ENCODE results near the gene JCHAIN. TPM values are rescaled to one million over a fixed set of nuclear protein-coding genes. Genes with fewer than 3 reads are reported as not detected.
"Not testable (repeated sequence)": the region's sequence is repeated elsewhere in the genome, so short reads cannot be mapped to it uniquely, and the experiment has no call there.

The JCHAIN gene
- total RNA-seq, 1 donor from 2014 or later, result 7.0 TPM

- ATAC-seq, result no peak
- no peak for DNase-seq
- intact Hi-C loops (cut with micrococcal nuclease), result no loop called here
Measured at GRCh38 chr4:70657326-70657725, 9.0 kb downstream of the JCHAIN start.

- intact Hi-C loops (cut with micrococcal nuclease), result no loop called here
- ATAC-seq (no peak), DNase-seq (no peak)
Measured at GRCh38 chr4:70654605-70655011, 11.7 kb downstream of the JCHAIN start.

- DNase-seq, result no peak
- intact Hi-C loops (cut with micrococcal nuclease), result no loop called here
- ATAC-seq, result peak; percentile 44
Measured at GRCh38 chr4:70651864-70652506, 14.3 kb downstream of the JCHAIN start.

- ATAC-seq; intact Hi-C loops (cut with micrococcal nuclease); DNase-seq: not testable (repeated sequence)
Measured at GRCh38 chr4:70650741-70651140, 15.6 kb downstream of the JCHAIN start.

- intact Hi-C loops (cut with micrococcal nuclease), result no loop called here
- ATAC-seq (no peak), DNase-seq (no peak)
Measured at GRCh38 chr4:70640192-70640591, 26.1 kb downstream of the JCHAIN start.

GRCh38 chr4:70637239-70637913 is 28.9 kb downstream of the JCHAIN start:
- no peak for DNase-seq
- ATAC-seq, result peak; percentile 86
- intact Hi-C loops (cut with micrococcal nuclease), result no loop called here

- ATAC-seq (no peak), DNase-seq (no peak)
- intact Hi-C loops (cut with micrococcal nuclease), result no loop called here
Measured at GRCh38 chr4:70634482-70634881, 31.8 kb downstream of the JCHAIN start.

GRCh38 chr4:70632028-70632427 is 34.3 kb downstream of the JCHAIN start:
- ATAC-seq (no peak), DNase-seq (no peak)
- intact Hi-C loops (cut with micrococcal nuclease), result no loop called here

- intact Hi-C loops (cut with micrococcal nuclease), result no loop called here
- DNase-seq (no peak), ATAC-seq (no peak)
Measured at GRCh38 chr4:70630162-70630561, 36.1 kb downstream of the JCHAIN start.

- intact Hi-C loops (cut with micrococcal nuclease), result no loop called here
- ATAC-seq, result no peak
Measured at GRCh38 chr4:70629469-70630090, 36.7 kb downstream of the JCHAIN start.

GRCh38 chr4:70628444-70628843 is 37.9 kb downstream of the JCHAIN start, which contains the start of gene ENAM:
ENAM (plus strand) TSS chr4:70628744; CDS start chr4:70629501, 757 bp downstream.
- no peak for DNase-seq
- ATAC-seq, result no peak
- intact Hi-C loops (cut with micrococcal nuclease), result no loop called here

More at GRCh38 chr4:70629469-70630090, 36.7 kb downstream of the JCHAIN start:
- DNase-seq, result no peak

GRCh38 chr4:70627620-70628019 is 38.7 kb downstream of the JCHAIN start:
- intact Hi-C loops (cut with micrococcal nuclease), result no loop called here
- no peak for ATAC-seq
- DNase-seq, result no peak

GRCh38 chr4:70624226-70624793 is 42.0 kb downstream of the JCHAIN start:
- no peak for ATAC-seq

GRCh38 chr4:70623323-70623722 is 43.0 kb downstream of the JCHAIN start:
- DNase-seq (no peak), ATAC-seq (no peak)
- intact Hi-C loops (cut with micrococcal nuclease), result no loop called here

More at GRCh38 chr4:70624226-70624793, 42.0 kb downstream of the JCHAIN start:
- intact Hi-C loops (cut with micrococcal nuclease), result no loop called here
- no peak for DNase-seq

GRCh38 chr4:70619778-70620177 is 46.5 kb downstream of the JCHAIN start:
- DNase-seq, result no peak
- intact Hi-C loops (cut with micrococcal nuclease), result no loop called here
- no peak for ATAC-seq

- intact Hi-C loops (cut with micrococcal nuclease), result no loop called here
- ATAC-seq (no peak), DNase-seq (no peak)
Measured at GRCh38 chr4:70619288-70619687, 47.0 kb downstream of the JCHAIN start.

GRCh38 chr4:70614184-70614555 is 52.1 kb downstream of the JCHAIN start:
- peak; percentile 21 for ATAC-seq
- intact Hi-C loops (cut with micrococcal nuclease), result no loop called here
- no peak for DNase-seq

- intact Hi-C loops (cut with micrococcal nuclease), result no loop called here
- no peak for DNase-seq
- peak; percentile 50 for ATAC-seq
Measured at GRCh38 chr4:70613306-70614183, 52.8 kb downstream of the JCHAIN start.

GRCh38 chr4:70608324-70608723 is 58.0 kb downstream of the JCHAIN start:
- no peak for ATAC-seq
- no peak for DNase-seq
- intact Hi-C loops (cut with micrococcal nuclease), result no loop called here
